GM13976 (cell line): Measurements from ENCODE around the gene ZKSCAN5.

Experiments used
- DNase-seq: peaks from one replicate; pipeline ENCODE4 v3.0.0; 2012; ENCODE audit warnings: low spot score
- in situ Hi-C: fragments of 300-500 bp; cut with MboI; formaldehyde crosslinking; loops from one replicate; pipeline ENCODE4 v1.12.0; 2022; ENCODE audit warnings: low sequenced_read_pairs, mixed read lengths, inconsistent platforms; ENCODE audit not compliant: unreplicated experiment
- TF ChIP-seq, protein P1 (sequence below): IDR thresholded peaks from 2 replicates; pipeline ENCODE4 v1.5.1; 2012; ENCODE audit warnings: borderline replicate concordance, mild to moderate bottlenecking; ENCODE audit not compliant: insufficient read depth; ENCODE audit errors: extremely low read depth, missing control alignments, control extremely low read depth

ZKSCAN5 gene

DNA sequence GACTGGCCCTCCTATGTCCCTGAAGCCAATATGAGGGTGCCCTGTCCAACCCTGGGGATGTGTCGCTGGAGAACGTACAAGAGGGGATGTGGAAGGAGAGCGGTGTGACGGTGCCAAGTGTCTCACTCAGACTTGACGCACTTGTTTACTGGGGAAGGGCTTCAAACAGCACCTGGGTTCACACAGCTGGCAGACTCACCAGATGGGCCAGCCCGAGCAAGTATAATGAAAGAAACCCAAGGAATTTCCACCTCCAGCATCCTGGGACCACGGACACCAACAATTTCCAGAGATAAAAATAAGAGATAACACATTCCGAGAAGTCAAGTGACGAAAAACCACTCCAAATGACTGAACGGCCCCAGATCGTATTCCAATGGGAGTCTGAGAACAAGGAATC, 43.8 kb upstream of the ZKSCAN5 start:
- DNase-seq = no peak
- in situ Hi-C loops = no loop called here
- TF ChIP-seq, protein P1, sequence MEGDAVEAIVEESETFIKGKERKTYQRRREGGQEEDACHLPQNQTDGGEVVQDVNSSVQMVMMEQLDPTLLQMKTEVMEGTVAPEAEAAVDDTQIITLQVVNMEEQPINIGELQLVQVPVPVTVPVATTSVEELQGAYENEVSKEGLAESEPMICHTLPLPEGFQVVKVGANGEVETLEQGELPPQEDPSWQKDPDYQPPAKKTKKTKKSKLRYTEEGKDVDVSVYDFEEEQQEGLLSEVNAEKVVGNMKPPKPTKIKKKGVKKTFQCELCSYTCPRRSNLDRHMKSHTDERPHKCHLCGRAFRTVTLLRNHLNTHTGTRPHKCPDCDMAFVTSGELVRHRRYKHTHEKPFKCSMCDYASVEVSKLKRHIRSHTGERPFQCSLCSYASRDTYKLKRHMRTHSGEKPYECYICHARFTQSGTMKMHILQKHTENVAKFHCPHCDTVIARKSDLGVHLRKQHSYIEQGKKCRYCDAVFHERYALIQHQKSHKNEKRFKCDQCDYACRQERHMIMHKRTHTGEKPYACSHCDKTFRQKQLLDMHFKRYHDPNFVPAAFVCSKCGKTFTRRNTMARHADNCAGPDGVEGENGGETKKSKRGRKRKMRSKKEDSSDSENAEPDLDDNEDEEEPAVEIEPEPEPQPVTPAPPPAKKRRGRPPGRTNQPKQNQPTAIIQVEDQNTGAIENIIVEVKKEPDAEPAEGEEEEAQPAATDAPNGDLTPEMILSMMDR = no peak

- in situ Hi-C loops = no loop called here
- TF ChIP-seq, protein P1 = no peak
- DNase-seq = no peak
Measured at GRCh38 chr7:99461221-99461620, 43.2 kb upstream of the ZKSCAN5 start.

- no peak for DNase-seq
- TF ChIP-seq, protein P1 = no peak
- in situ Hi-C loops = no loop called here
Measured at GRCh38 chr7:99465421-99465768, 39.1 kb upstream of the ZKSCAN5 start.

GRCh38 chr7:99468336-99468918, 36.0 kb upstream of the ZKSCAN5 start:
- TF ChIP-seq, protein P1 = no peak
- in situ Hi-C loops = no loop called here
- no peak for DNase-seq

- in situ Hi-C loops = no loop called here
- no peak for DNase-seq
- TF ChIP-seq, protein P1 = no peak
Measured at GRCh38 chr7:99469381-99470065, 34.9 kb upstream of the ZKSCAN5 start.

DNA sequence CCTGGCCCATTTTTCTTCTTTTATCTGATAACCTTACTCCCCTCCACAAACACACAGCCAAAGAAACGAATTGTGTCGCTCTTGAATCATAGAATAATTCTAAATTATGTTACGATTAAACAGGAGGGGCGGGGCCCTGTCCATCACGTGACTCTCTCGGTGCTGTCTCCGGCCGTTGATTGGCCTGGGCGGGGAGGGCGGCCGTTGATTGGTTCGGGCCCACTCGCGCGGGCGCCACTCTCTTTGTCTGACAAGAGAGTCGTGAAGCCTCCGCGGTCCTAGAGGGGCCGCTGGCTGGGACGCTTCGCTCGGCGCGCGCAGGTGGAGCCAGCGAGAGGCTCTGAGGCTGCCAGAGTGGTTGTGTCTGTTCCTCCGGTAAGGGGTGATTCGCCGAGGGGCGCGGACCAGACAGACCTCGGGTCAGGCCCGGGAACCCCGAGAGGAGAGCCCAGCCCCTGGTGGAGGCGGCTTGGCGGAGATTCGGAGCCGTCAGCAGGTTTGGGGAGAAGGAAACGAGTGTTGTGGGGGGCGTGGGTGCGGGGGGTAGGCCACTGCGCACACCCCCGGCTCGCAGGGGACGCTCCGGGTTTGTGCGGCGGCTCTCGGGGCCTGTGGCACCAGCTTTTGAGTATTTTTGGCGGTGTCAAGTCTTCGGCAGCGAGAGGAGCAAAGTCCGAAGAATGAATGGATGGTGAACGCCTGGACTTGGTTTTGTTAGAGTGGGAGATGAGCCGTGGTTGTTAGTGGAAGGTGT, 31.7 kb upstream of the ZKSCAN5 start, which contains the start of gene ZNF789:
ZNF789 (plus strand) TSS at position 330 of the 754 bp plus-strand sequence. CDS start 3,567 bp downstream, outside the sequence.
- TF ChIP-seq, protein P1 = no peak
- in situ Hi-C loops = no loop called here
- DNase-seq = peak; percentile 99
